Measurements from ENCODE around the gene PRXL2B.
A peak's percentile ranks its signal among the peaks of the same experiment; 100 is the strongest.

The PRXL2B gene

DNA sequence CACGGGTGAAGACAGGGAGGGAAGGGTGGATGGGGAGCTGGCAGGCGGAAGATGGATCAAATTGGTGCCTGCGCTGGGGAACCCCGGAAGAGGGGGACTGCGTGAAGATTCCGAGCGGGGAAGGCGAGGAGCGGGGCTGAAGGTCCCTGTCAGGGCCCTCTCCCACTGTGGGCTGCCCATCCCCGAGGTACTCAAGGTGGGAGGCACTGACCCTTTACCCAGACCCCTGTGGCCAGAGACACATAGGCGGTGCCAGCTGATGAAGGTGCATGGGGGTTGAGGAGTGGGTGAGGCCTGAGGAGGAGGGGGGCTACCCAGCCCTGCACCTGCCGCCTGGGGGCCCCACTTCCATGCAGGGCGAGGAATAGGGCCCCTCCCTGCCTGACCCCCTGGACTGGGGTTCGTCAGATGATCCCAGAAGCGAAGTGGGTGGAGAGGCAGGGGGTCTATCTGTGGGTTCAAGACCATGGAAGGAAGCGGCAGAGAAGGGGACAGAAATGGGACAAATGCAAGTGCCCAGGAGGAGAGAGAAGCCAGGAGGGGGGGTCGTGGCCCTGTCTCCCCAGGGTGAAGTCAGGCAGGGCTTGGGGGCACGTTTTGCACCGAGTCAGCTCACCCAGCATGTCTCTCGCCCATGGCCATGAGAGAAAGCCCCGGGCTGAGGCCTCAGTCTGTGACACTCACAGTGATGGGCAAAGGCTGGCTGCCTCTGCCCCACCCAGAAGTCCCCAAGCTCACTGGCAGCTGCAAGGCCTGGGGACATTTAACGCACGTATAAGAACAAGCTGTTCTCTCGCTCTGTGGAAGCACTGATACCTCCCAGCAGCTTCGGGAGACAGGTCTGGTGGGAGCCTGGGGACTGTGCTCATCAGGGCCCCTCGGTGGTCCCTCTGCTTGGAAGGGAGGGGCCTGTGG is 53.3 kb downstream of the PRXL2B start:
- peak; percentile 6 for DNase-seq

DNA sequence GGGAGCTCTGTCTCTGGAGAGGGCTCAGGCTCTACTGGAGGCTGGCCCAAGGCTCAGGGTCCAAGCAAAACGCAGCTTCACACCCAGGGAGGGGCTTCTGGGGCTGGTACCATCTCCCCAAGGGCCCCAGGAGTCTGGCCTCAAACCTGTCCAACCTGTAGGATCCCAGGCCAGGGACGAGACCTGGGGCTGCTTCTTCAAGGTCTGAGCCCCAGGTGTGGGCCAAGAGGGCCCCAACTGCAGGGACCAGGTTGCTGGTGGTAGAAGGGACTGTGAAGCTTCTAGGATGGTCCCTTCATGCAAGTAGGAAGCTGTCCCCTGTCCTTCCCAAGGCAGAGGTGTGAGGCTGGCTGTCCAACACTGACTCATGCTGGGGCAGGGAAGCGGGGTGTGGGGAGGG is 54.0 kb downstream of the PRXL2B start:
- peak; percentile 1 for DNase-seq

Measured in RPMI8226 (cell line).